ENCODE data around the gene CD300LD.

The CD300LD gene

GRCh38 chr17:74604761-74605160 lies 12.7 kb upstream of the CD300LD start:
- Histone ChIP-seq H3K4me3 (no peak overlapping the region), H3K9me3 (no peaks in the 10 kb centered on the region), H3K27ac (no peak overlapping the region), H3K4me1 (peaks cover 0 to 12% (median 6%) of the 10 kb centered on the region in 4 donors), H3K36me3 (no peaks in the 10 kb centered on the region), H3K27me3 (peaks cover 0 to 7% of the 10 kb centered on the region in 2 donors)
- TF ChIP-seq CTCF (IDR thresholded peaks at IDR 0.05) = no peak
- DNase-seq = no peak
- intact Hi-C loops (cut with DNase I; ENCODE audit: low total_unique reads) = no loop called here

GRCh38 chr17:74604200-74604599 lies 12.1 kb upstream of the CD300LD start:
- no peak for TF ChIP-seq CTCF (IDR thresholded peaks at IDR 0.05)
- H3K9me3 ChIP-seq = no peaks in the 10 kb centered on the region
- DNase-seq = no peak
- H3K4me3 ChIP-seq = no peak overlapping the region
- peaks cover 0 to 8% of the 10 kb centered on the region in 2 donors for H3K27me3 ChIP-seq
- intact Hi-C loops (cut with DNase I; ENCODE audit: low total_unique reads) = no loop called here
- H3K36me3 ChIP-seq = no peaks in the 10 kb centered on the region
- peaks cover 0 to 12% (median 6%) of the 10 kb centered on the region in 4 donors for H3K4me1 ChIP-seq
- no peak overlapping the region for H3K27ac ChIP-seq

- intact Hi-C loops (cut with DNase I; ENCODE audit: low total_unique reads) = no loop called here
- no peak overlapping the region for H3K27ac ChIP-seq
- no peak for DNase-seq
- H3K4me1 ChIP-seq = peaks cover 0 to 12% (median 6%) of the 10 kb centered on the region in 4 donors
- H3K9me3 ChIP-seq = no peaks in the 10 kb centered on the region
- no peak overlapping the region for H3K4me3 ChIP-seq
- H3K36me3 ChIP-seq = no peaks in the 10 kb centered on the region
- H3K27me3 ChIP-seq = peaks cover 0 to 13% of the 10 kb centered on the region in 2 donors
- no peak for TF ChIP-seq CTCF (IDR thresholded peaks at IDR 0.05)
Observed at GRCh38 chr17:74603746-74604145, 11.7 kb upstream of the CD300LD start.

- Histone ChIP-seq H3K36me3 (no peaks in the 10 kb centered on the region), H3K4me1 (peaks cover 0 to 12% (median 6%) of the 10 kb centered on the region in 4 donors), H3K9me3 (no peaks in the 10 kb centered on the region), H3K4me3 (no peak overlapping the region), H3K27me3 (peaks cover 0 to 18% of the 10 kb centered on the region in 2 donors), H3K27ac (no peak overlapping the region)
- intact Hi-C loops (cut with DNase I; ENCODE audit: low total_unique reads) = no loop called here
- no peak for DNase-seq
- TF ChIP-seq CTCF (IDR thresholded peaks at IDR 0.05) = no peak
Observed at GRCh38 chr17:74603037-74603635, 11.1 kb upstream of the CD300LD start.

- intact Hi-C loops (cut with DNase I; ENCODE audit: low total_unique reads) = no loop called here
- no peak overlapping the region for H3K27ac ChIP-seq
- H3K27me3 ChIP-seq = peaks cover 0 to 18% of the 10 kb centered on the region in 2 donors
- no peak overlapping the region for H3K4me3 ChIP-seq
- no peak for DNase-seq
- H3K9me3 ChIP-seq = no peaks in the 10 kb centered on the region
- peak; percentile 13 to 24 for TF ChIP-seq CTCF (IDR thresholded peaks at IDR 0.05)
- peaks cover 0 to 12% (median 6%) of the 10 kb centered on the region in 4 donors for H3K4me1 ChIP-seq
- no peaks in the 10 kb centered on the region for H3K36me3 ChIP-seq
Observed at GRCh38 chr17:74601944-74602572, 10.0 kb upstream of the CD300LD start.

All from tibial artery (tissue), 4 donors.